ENCODE results near the gene TEX101.

DNA sequence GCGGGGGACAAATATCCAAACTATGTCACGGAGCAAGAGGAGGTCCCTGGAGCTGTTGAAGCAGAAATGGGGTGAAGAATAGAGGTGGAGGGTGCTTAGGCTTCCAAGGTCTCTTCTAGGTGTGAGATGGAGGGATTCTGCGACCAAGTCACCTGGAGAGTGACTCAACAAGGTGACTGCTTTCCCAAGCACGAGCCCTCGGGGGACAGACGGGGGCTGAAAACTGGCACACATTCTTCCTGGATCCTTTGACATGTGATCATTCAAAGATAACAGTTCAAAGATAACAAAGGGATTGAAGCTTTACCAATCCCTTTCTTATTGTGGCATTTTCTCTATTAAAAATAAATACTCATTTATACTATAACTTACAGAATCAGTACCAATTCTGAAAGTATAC, 2.2 kb upstream of the TEX101 start:
- no peak for TF ChIP-seq CTCF (IDR thresholded peaks at IDR 0.05)
- TF ChIP-seq, protein P1, sequence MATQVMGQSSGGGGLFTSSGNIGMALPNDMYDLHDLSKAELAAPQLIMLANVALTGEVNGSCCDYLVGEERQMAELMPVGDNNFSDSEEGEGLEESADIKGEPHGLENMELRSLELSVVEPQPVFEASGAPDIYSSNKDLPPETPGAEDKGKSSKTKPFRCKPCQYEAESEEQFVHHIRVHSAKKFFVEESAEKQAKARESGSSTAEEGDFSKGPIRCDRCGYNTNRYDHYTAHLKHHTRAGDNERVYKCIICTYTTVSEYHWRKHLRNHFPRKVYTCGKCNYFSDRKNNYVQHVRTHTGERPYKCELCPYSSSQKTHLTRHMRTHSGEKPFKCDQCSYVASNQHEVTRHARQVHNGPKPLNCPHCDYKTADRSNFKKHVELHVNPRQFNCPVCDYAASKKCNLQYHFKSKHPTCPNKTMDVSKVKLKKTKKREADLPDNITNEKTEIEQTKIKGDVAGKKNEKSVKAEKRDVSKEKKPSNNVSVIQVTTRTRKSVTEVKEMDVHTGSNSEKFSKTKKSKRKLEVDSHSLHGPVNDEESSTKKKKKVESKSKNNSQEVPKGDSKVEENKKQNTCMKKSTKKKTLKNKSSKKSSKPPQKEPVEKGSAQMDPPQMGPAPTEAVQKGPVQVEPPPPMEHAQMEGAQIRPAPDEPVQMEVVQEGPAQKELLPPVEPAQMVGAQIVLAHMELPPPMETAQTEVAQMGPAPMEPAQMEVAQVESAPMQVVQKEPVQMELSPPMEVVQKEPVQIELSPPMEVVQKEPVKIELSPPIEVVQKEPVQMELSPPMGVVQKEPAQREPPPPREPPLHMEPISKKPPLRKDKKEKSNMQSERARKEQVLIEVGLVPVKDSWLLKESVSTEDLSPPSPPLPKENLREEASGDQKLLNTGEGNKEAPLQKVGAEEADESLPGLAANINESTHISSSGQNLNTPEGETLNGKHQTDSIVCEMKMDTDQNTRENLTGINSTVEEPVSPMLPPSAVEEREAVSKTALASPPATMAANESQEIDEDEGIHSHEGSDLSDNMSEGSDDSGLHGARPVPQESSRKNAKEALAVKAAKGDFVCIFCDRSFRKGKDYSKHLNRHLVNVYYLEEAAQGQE (IDR thresholded peaks at IDR 0.05; ENCODE audit: insufficient read depth in 1 of 2, low read depth in 2 of 2, low read length in 1 of 2): no peak
- no peak for TF ChIP-seq POLR2AphosphoS5 (IDR thresholded peaks at IDR 0.05; ENCODE audit: low read depth, low read length)
- TF ChIP-seq SIN3A (IDR thresholded peaks at IDR 0.05; ENCODE audit: borderline replicate concordance, insufficient read depth, low read depth, low read length): no peak
- no peak for TF ChIP-seq TCF7L2 (IDR thresholded peaks at IDR 0.05; ENCODE audit: low read depth, low read length)

All from Panc1 (cell line).